ENCODE results near the gene MEF2D.

MEF2D gene

GRCh38 chr1:156461781-156462647, 38.6 kb downstream of the MEF2D start:
- no peak for DNase-seq (ENCODE audit: low read depth)
- H3K4me3 ChIP-seq (ENCODE audit: control insufficient read depth, low read depth, low read length): no peak overlapping the region
- TF ChIP-seq CTCF (IDR thresholded peaks at IDR 0.05; ENCODE audit: control insufficient read depth, insufficient read depth, low read depth, low read length, missing control alignments): no peak

DNA sequence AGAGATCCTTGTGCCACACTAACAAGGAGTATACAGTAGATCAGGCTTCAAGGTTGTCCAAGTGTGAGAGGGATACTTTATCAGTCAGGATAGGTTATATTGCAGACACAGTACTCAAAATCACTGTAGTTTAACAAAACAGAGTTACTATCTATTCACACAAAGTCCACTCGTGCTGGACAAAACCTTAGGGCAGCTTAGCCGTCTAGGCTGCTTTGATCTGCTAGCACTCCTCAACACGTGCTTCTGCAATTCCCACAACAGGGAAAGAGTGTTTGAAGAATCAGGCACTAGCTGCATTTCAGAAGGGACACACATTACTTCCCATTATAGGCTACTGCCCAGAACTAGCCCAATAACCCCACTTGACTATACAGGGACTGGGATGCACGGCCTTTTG, 39.5 kb downstream of the MEF2D start:
- no peak for TF ChIP-seq CTCF (IDR thresholded peaks at IDR 0.05; ENCODE audit: control insufficient read depth, insufficient read depth, low read depth, low read length, missing control alignments)
- no peak overlapping the region for H3K4me3 ChIP-seq (ENCODE audit: control insufficient read depth, low read depth, low read length)
- DNase-seq (ENCODE audit: low read depth): no peak

GRCh38 chr1:156460525-156460924, 40.0 kb downstream of the MEF2D start:
- no peak for TF ChIP-seq CTCF (IDR thresholded peaks at IDR 0.05; ENCODE audit: control insufficient read depth, insufficient read depth, low read depth, low read length, missing control alignments)
- H3K4me3 ChIP-seq (ENCODE audit: control insufficient read depth, low read depth, low read length): no peak overlapping the region
- no peak for DNase-seq (ENCODE audit: low read depth)

GRCh38 chr1:156458181-156458503, 42.4 kb downstream of the MEF2D start:
- no peak overlapping the region for H3K4me3 ChIP-seq (ENCODE audit: control insufficient read depth, low read depth, low read length)
- no peak for TF ChIP-seq CTCF (IDR thresholded peaks at IDR 0.05; ENCODE audit: control insufficient read depth, insufficient read depth, low read depth, low read length, missing control alignments)
- no peak for DNase-seq (ENCODE audit: low read depth)

DNA sequence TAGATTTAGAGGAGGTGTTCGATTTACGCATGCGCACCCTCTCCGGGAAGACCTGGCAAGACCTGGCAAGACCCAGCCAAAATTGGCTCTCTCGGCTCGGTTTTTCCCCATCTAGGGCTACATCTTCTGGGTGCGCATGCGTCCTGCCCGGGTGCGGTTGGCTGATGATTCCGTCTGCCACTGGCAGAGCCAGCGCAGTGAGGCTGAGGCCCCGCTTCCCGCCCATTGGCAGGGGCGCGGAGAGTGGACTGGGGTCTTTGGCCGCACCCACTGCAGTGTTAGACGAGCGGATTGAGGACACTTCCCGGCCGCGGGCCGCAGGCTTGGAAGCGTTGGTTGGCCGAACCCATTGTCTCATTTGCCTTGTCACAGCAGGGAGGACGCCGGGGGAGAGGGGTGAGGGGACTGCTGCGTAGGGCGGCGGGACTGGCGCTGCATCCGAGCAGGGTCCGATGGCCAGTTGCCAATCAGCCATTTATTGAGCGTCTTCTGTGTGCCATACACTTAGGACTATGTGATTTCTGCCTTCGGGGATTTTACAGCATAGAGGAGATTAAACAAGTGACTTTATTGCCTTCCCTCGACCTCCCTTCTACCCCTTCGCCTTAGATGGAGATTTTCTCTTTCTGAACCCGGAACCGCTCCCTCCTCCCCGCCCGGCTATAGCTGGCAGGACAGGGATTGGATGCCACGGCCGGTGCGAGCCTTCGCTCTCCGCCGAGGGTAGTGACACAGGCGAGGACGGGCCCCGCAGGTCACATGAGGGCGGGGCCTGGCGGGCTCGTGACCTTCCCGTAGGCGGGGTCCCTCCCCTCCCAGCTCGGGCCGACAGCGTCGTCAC, 43.7 kb downstream of the MEF2D start:
- H3K4me3 ChIP-seq (ENCODE audit: control insufficient read depth, low read depth, low read length): peak overlapping the region; percentile 44
- peak; percentile 95 for DNase-seq (ENCODE audit: low read depth)
- no peak for TF ChIP-seq CTCF (IDR thresholded peaks at IDR 0.05; ENCODE audit: control insufficient read depth, insufficient read depth, low read depth, low read length, missing control alignments)

- no peak for TF ChIP-seq CTCF (IDR thresholded peaks at IDR 0.05; ENCODE audit: control insufficient read depth, insufficient read depth, low read depth, low read length, missing control alignments)
- DNase-seq (ENCODE audit: low read depth): no peak
- H3K4me3 ChIP-seq (ENCODE audit: control insufficient read depth, low read depth, low read length): no peak overlapping the region
Observed at GRCh38 chr1:156455362-156455761, 45.2 kb downstream of the MEF2D start.
